GM23338 (cell line): Measurements from ENCODE around the gene ATXN7L1. TPM values are rescaled to one million over a fixed set of nuclear protein-coding genes. Genes with fewer than 3 reads are reported as not detected.

ENCODE experiments used
- ATAC-seq: fragments of 200-7000 bp; cut with Tn5 transposase; 3 replicates; pipeline ENCODE4 v1.9.1; 2020
- DNase-seq: peaks from one replicate; pipeline ENCODE4 v3.0.0-alpha.2; 2015; ENCODE audit warnings: low spot score
- H2AFZ ChIP-seq: fragments of 200-600 bp; sonication (generic); 2 replicates; pipeline ENCODE4 v1.8.0; 2016; ENCODE audit warnings: antibody characterized with exemption, mild to moderate bottlenecking, moderate library complexity
- H3F3A ChIP-seq: fragments of 200-600 bp; sonication (generic); replicated peaks from 2 replicates; pipeline ENCODE4 v1.8.0; 2017; ENCODE audit warnings: antibody characterized with exemption, mixed run types, low read depth
- H3K27ac ChIP-seq: fragments of 200-600 bp; sonication (generic); 2 replicates; pipeline ENCODE4 v1.6.1; 2016; ENCODE audit warnings: low read depth
- H3K27me3 ChIP-seq: fragments of 200-600 bp; sonication (generic); 2 replicates; pipeline ENCODE4 v1.8.0; 2016; ENCODE audit warnings: mild to moderate bottlenecking, mixed run types, moderate library complexity; ENCODE audit not compliant: insufficient read depth
- H3K36me3 ChIP-seq: fragments of 200-600 bp; sonication (generic); 2 replicates; pipeline ENCODE4 v1.8.0; 2016; ENCODE audit warnings: mild to moderate bottlenecking; ENCODE audit not compliant: insufficient read depth
- H3K4me1 ChIP-seq: fragments of 200-600 bp; sonication (generic); 2 replicates; pipeline ENCODE4 v1.8.0; 2016; ENCODE audit warnings: mild to moderate bottlenecking, moderate library complexity; ENCODE audit not compliant: insufficient read depth
- H3K4me2 ChIP-seq: fragments of 200-600 bp; sonication (generic); 2 replicates; pipeline ENCODE4 v1.7.1; 2017; ENCODE audit warnings: mixed run types
- H3K4me3 ChIP-seq: fragments of 200-600 bp; sonication (generic); 2 replicates; pipeline ENCODE4 v1.6.1; 2016; ENCODE audit warnings: mixed run types
- H3K79me2 ChIP-seq: fragments of 200-600 bp; sonication (generic); replicated peaks from 2 replicates; pipeline ENCODE4 v1.8.0; 2017; ENCODE audit warnings: mild to moderate bottlenecking; ENCODE audit not compliant: insufficient read depth
- H3K9me2 ChIP-seq: fragments of 200-600 bp; sonication (generic); 2 replicates; pipeline ENCODE4 v1.8.0; 2017; ENCODE audit not compliant: insufficient read depth
- H4K20me1 ChIP-seq: fragments of 200-600 bp; sonication (generic); replicated peaks from 2 replicates; pipeline ENCODE4 v1.8.0; 2017; ENCODE audit warnings: mild to moderate bottlenecking; ENCODE audit not compliant: insufficient read depth
- H3K27ac Mint-ChIP-seq: 2 replicates; pipeline ENCODE4 v1.8.0; 2020; ENCODE audit warnings: inconsistent platforms, mild to moderate bottlenecking, moderate library complexity, mixed read lengths
- H3K27me3 Mint-ChIP-seq: 3 replicates; pipeline ENCODE4 v1.8.0; 2022; ENCODE audit warnings: low read depth, mild to moderate bottlenecking, moderate library complexity, mixed read lengths, inconsistent platforms; ENCODE audit not compliant: insufficient read depth, poor library complexity
- H3K36me3 Mint-ChIP-seq: 3 replicates; pipeline ENCODE4 v1.8.0; 2021; ENCODE audit warnings: low read depth, mild to moderate bottlenecking, inconsistent platforms, moderate library complexity, mixed read lengths
- H3K4me1 Mint-ChIP-seq: 3 replicates; pipeline ENCODE4 v1.8.0; 2020; ENCODE audit warnings: mild to moderate bottlenecking, inconsistent platforms, mixed read lengths
- H3K4me3 Mint-ChIP-seq: 3 replicates; pipeline ENCODE4 v1.8.0; 2021; ENCODE audit warnings: moderate library complexity, mild to moderate bottlenecking, inconsistent platforms, mixed read lengths
- H3K9me3 Mint-ChIP-seq: 3 replicates; pipeline ENCODE4 v1.8.0; 2020; ENCODE audit warnings: moderate library complexity, mild to moderate bottlenecking, inconsistent platforms, mixed read lengths
- CREB1 ChIP-seq: fragments of 250-450 bp; sonication (Bioruptor Pico); IDR thresholded peaks from 2 replicates; pipeline ENCODE4 v1.5.0; 2020; ENCODE audit warnings: low read depth, mild to moderate bottlenecking, moderate library complexity
- EZH2 ChIP-seq: fragments of 200-600 bp; sonication (generic); IDR thresholded peaks from one replicate; pipeline ENCODE4 v1.8.0; 2017; ENCODE audit warnings: antibody characterized with exemption, mild to moderate bottlenecking, low read depth; ENCODE audit not compliant: unreplicated experiment
- EZH2phosphoT487 ChIP-seq: fragments of 200-600 bp; sonication (generic); IDR thresholded peaks from one replicate; pipeline ENCODE4 v1.8.1; 2018; ENCODE audit warnings: antibody characterized with exemption; ENCODE audit not compliant: unreplicated experiment
- JUNB ChIP-seq: IDR thresholded peaks from one replicate; pipeline ENCODE4 v1.6.1; 2016; ENCODE audit warnings: antibody characterized with exemption; ENCODE audit not compliant: unreplicated experiment
- NANOG ChIP-seq: IDR thresholded peaks from 2 replicates; pipeline ENCODE4 v1.6.1; 2016; ENCODE audit warnings: antibody characterized with exemption, borderline replicate concordance
- POLR2AphosphoS5 ChIP-seq: IDR thresholded peaks from 2 replicates; pipeline ENCODE4 v1.6.1; 2016; ENCODE audit warnings: antibody characterized with exemption, low read depth
- STAT1 ChIP-seq: IDR thresholded peaks from one replicate; pipeline ENCODE4 v1.6.1; 2016; ENCODE audit warnings: antibody characterized with exemption; ENCODE audit not compliant: unreplicated experiment
- ZNF114 ChIP-seq: fragments of 250-450 bp; sonication (Bioruptor Pico); IDR thresholded peaks from 2 replicates; pipeline ENCODE4 v1.5.0; 2020; ENCODE audit warnings: mild to moderate bottlenecking, moderate library complexity
- ZNF331 ChIP-seq: fragments of 250-450 bp; sonication (Bioruptor Pico); IDR thresholded peaks from 2 replicates; pipeline ENCODE4 v1.5.0; 2020; ENCODE audit warnings: low read depth, mild to moderate bottlenecking, moderate library complexity
- polyA plus RNA-seq: library from polyadenylated mRNA; unstranded; fragments of >200 nt; fragmentation: Nextera tagmentation; extraction: Ambion mirVana; gene quantifications from 2 replicates; pipeline ENCODE4 v1.2.1, GENCODE V29; 2016
- total RNA-seq: library from RNA; depleted of rRNA; stranded (reverse); fragments of >200 nt; shearing (Covaris generic); gene quantifications from 2 replicates; pipeline ENCODE4 v1.2.3, GENCODE V29; 2014
- TF ChIP-seq, protein P1 (sequence below), 2 experiments: fragments of 200-600 bp in 1 of 2; sonication (generic) in 1 of 2; conservative IDR thresholded peaks; 2 replicates each; pipeline versions ENCODE4 v1.5.1 to v1.6.1; 2016 to 2017; ENCODE audit warnings: antibody characterized with exemption in 2 of 2, low read depth in 2 of 2, mild to moderate bottlenecking in 2 of 2, moderate library complexity in 1 of 2
- TF ChIP-seq, protein P2 (sequence below): IDR thresholded peaks from one replicate; pipeline ENCODE4 v1.6.1; 2018; ENCODE audit warnings: antibody characterized with exemption; ENCODE audit not compliant: unreplicated experiment
- TF ChIP-seq, protein P3 (sequence below): IDR thresholded peaks from 2 replicates; pipeline ENCODE4 v1.6.1; 2016; ENCODE audit warnings: antibody characterized with exemption
- TF ChIP-seq, protein P4 (sequence below): fragments of 250-450 bp; sonication (Bioruptor Pico); IDR thresholded peaks from 2 replicates; pipeline ENCODE4 v1.5.0; 2020; ENCODE audit warnings: mild to moderate bottlenecking, moderate library complexity

ATXN7L1 gene
- total and polyA plus RNA-seq, 2 experiments from 2014 or later, result 22.8 to 29.8 TPM

DNA sequence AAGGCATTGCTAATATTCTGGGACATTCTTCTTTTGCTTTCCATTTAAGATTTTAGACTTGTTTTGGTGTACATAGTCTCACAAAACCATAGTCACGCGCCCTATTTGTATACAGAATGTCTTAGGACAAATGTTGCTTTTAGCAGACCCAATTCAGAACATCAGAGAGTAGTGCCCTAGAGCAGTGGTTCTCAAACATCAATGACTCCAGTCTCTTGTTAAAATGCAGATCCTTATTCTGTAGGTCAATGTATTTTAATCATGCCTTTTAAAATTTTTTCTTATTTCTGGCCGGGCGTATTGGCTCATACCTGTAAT is 167.7 kb downstream of the ATXN7L1 start:
- no peak overlapping the region for H3K4me3 Mint-ChIP-seq
- Histone ChIP-seq H3K27ac (no peak overlapping the region), H2AFZ (no peak overlapping the region), H3K4me1 (no peaks in the 10 kb centered on the region; the same call in 1 of the 2 replicates), H3K79me2 (no peaks in the 10 kb centered on the region), H3F3A (peaks cover 8% of the 10 kb centered on the region; the same call in 1 of the 2 replicates), H3K9me2 (peaks cover 5% of the 10 kb centered on the region; the same call in 1 of the 2 replicates), H3K4me2 (no peak overlapping the region), H3K4me3 (no peak overlapping the region), H4K20me1 (no peaks in the 10 kb centered on the region), H3K27me3 (no peaks in the 10 kb centered on the region), H3K36me3 (peaks cover 21% of the 10 kb centered on the region)
- peaks cover 64% of the 10 kb centered on the region for H3K36me3 Mint-ChIP-seq
- DNase-seq (no peak), ATAC-seq (no peak)
- H3K27ac Mint-ChIP-seq, result no peak overlapping the region
- H3K27me3 Mint-ChIP-seq, result peaks cover 30% of the 10 kb centered on the region
- no peak for TF ChIP-seq POLR2AphosphoS5
- TF ChIP-seq, protein P1, sequence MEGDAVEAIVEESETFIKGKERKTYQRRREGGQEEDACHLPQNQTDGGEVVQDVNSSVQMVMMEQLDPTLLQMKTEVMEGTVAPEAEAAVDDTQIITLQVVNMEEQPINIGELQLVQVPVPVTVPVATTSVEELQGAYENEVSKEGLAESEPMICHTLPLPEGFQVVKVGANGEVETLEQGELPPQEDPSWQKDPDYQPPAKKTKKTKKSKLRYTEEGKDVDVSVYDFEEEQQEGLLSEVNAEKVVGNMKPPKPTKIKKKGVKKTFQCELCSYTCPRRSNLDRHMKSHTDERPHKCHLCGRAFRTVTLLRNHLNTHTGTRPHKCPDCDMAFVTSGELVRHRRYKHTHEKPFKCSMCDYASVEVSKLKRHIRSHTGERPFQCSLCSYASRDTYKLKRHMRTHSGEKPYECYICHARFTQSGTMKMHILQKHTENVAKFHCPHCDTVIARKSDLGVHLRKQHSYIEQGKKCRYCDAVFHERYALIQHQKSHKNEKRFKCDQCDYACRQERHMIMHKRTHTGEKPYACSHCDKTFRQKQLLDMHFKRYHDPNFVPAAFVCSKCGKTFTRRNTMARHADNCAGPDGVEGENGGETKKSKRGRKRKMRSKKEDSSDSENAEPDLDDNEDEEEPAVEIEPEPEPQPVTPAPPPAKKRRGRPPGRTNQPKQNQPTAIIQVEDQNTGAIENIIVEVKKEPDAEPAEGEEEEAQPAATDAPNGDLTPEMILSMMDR (conservative IDR thresholded peaks at IDR 0.05; ENCODE audit: low read depth in 2 of 2), result no peak
- no peak for TF ChIP-seq STAT1
- no peak for TF ChIP-seq CREB1 (CRISPR knock-in tag)
- TF ChIP-seq, protein P2, sequence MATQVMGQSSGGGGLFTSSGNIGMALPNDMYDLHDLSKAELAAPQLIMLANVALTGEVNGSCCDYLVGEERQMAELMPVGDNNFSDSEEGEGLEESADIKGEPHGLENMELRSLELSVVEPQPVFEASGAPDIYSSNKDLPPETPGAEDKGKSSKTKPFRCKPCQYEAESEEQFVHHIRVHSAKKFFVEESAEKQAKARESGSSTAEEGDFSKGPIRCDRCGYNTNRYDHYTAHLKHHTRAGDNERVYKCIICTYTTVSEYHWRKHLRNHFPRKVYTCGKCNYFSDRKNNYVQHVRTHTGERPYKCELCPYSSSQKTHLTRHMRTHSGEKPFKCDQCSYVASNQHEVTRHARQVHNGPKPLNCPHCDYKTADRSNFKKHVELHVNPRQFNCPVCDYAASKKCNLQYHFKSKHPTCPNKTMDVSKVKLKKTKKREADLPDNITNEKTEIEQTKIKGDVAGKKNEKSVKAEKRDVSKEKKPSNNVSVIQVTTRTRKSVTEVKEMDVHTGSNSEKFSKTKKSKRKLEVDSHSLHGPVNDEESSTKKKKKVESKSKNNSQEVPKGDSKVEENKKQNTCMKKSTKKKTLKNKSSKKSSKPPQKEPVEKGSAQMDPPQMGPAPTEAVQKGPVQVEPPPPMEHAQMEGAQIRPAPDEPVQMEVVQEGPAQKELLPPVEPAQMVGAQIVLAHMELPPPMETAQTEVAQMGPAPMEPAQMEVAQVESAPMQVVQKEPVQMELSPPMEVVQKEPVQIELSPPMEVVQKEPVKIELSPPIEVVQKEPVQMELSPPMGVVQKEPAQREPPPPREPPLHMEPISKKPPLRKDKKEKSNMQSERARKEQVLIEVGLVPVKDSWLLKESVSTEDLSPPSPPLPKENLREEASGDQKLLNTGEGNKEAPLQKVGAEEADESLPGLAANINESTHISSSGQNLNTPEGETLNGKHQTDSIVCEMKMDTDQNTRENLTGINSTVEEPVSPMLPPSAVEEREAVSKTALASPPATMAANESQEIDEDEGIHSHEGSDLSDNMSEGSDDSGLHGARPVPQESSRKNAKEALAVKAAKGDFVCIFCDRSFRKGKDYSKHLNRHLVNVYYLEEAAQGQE, result no peak
- TF ChIP-seq, protein P3, sequence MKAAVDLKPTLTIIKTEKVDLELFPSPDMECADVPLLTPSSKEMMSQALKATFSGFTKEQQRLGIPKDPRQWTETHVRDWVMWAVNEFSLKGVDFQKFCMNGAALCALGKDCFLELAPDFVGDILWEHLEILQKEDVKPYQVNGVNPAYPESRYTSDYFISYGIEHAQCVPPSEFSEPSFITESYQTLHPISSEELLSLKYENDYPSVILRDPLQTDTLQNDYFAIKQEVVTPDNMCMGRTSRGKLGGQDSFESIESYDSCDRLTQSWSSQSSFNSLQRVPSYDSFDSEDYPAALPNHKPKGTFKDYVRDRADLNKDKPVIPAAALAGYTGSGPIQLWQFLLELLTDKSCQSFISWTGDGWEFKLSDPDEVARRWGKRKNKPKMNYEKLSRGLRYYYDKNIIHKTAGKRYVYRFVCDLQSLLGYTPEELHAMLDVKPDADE, result no peak
- no peak for TF ChIP-seq EZH2phosphoT487
- TF ChIP-seq, protein P4, sequence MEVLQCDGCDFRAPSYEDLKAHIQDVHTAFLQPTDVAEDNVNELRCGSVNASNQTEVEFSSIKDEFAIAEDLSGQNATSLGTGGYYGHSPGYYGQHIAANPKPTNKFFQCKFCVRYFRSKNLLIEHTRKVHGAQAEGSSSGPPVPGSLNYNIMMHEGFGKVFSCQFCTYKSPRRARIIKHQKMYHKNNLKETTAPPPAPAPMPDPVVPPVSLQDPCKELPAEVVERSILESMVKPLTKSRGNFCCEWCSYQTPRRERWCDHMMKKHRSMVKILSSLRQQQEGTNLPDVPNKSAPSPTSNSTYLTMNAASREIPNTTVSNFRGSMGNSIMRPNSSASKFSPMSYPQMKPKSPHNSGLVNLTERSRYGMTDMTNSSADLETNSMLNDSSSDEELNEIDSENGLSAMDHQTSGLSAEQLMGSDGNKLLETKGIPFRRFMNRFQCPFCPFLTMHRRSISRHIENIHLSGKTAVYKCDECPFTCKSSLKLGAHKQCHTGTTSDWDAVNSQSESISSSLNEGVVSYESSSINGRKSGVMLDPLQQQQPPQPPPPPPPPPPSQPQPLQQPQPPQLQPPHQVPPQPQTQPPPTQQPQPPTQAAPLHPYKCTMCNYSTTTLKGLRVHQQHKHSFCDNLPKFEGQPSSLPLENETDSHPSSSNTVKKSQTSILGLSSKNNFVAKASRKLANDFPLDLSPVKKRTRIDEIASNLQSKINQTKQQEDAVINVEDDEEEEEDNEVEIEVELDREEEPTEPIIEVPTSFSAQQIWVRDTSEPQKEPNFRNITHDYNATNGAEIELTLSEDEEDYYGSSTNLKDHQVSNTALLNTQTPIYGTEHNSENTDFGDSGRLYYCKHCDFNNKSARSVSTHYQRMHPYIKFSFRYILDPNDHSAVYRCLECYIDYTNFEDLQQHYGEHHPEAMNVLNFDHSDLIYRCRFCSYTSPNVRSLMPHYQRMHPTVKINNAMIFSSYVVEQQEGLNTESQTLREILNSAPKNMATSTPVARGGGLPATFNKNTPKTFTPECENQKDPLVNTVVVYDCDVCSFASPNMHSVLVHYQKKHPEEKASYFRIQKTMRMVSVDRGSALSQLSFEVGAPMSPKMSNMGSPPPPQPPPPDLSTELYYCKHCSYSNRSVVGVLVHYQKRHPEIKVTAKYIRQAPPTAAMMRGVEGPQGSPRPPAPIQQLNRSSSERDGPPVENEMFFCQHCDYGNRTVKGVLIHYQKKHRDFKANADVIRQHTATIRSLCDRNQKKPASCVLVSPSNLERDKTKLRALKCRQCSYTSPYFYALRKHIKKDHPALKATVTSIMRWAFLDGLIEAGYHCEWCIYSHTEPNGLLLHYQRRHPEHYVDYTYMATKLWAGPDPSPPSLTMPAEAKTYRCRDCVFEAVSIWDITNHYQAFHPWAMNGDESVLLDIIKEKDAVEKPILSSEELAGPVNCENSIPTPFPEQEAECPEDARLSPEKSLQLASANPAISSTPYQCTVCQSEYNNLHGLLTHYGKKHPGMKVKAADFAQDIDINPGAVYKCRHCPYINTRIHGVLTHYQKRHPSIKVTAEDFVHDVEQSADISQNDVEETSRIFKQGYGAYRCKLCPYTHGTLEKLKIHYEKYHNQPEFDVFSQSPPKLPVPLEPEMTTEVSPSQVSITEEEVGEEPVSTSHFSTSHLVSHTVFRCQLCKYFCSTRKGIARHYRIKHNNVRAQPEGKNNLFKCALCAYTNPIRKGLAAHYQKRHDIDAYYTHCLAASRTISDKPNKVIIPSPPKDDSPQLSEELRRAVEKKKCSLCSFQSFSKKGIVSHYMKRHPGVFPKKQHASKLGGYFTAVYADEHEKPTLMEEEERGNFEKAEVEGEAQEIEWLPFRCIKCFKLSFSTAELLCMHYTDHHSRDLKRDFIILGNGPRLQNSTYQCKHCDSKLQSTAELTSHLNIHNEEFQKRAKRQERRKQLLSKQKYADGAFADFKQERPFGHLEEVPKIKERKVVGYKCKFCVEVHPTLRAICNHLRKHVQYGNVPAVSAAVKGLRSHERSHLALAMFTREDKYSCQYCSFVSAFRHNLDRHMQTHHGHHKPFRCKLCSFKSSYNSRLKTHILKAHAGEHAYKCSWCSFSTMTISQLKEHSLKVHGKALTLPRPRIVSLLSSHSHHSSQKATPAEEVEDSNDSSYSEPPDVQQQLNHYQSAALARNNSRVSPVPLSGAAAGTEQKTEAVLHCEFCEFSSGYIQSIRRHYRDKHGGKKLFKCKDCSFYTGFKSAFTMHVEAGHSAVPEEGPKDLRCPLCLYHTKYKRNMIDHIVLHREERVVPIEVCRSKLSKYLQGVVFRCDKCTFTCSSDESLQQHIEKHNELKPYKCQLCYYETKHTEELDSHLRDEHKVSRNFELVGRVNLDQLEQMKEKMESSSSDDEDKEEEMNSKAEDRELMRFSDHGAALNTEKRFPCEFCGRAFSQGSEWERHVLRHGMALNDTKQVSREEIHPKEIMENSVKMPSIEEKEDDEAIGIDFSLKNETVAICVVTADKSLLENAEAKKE (CRISPR knock-in tag), result no peak
- no peak for TF ChIP-seq ZNF331 (CRISPR knock-in tag)
- TF ChIP-seq ZNF114 (CRISPR knock-in tag), result no peak
- TF ChIP-seq NANOG, result no peak
- no peak for TF ChIP-seq JUNB
- no peak for TF ChIP-seq EZH2
- H3K9me3 Mint-ChIP-seq, result peaks cover 42% of the 10 kb centered on the region
- H3K4me1 Mint-ChIP-seq, result peaks cover 15% of the 10 kb centered on the region
